Mesenchymal stem cell (in vitro differentiated cells and primary cell): Measurements from ENCODE around the gene ASTN2.

Source experiments
- DNase-seq: peaks from one replicate; pipeline ENCODE4 v3.0.0-alpha.2; 2013
- H2AFZ ChIP-seq: one replicate; pipeline ENCODE4 v1.6.1; 2013; ENCODE audit warnings: low read depth, mild to moderate bottlenecking, control low read depth, inconsistent platforms, low read length, moderate library complexity
- H2AK5ac ChIP-seq: 2 replicates; pipeline ENCODE4 v1.6.1; 2013; ENCODE audit warnings: low read length, moderate library complexity, mild to moderate bottlenecking, inconsistent platforms; ENCODE audit not compliant: severe bottlenecking
- H2BK120ac ChIP-seq: one replicate; pipeline ENCODE4 v1.6.1; 2013; ENCODE audit warnings: low read depth, mild to moderate bottlenecking, inconsistent platforms, low read length, moderate library complexity
- H2BK12ac ChIP-seq, 2 experiments: one replicate each; pipeline ENCODE4 v1.6.1; 2013; ENCODE audit warnings: inconsistent platforms in 2 of 2, low read length in 2 of 2, mild to moderate bottlenecking in 2 of 2, moderate library complexity in 2 of 2, control low read depth in 1 of 2
- H2BK15ac ChIP-seq: one replicate; pipeline ENCODE4 v1.6.1; 2013; ENCODE audit warnings: mild to moderate bottlenecking, low read depth, inconsistent platforms; ENCODE audit not compliant: poor library complexity, severe bottlenecking
- H2BK5ac ChIP-seq: 2 replicates; pipeline ENCODE4 v1.6.1; 2013; ENCODE audit warnings: low read depth, mild to moderate bottlenecking, low read length, control low read depth, inconsistent platforms; ENCODE audit not compliant: poor library complexity, severe bottlenecking
- H3K14ac ChIP-seq, 2 experiments: one replicate each; pipeline ENCODE4 v1.6.1; 2013; ENCODE audit warnings: inconsistent platforms in 2 of 2, low read length in 2 of 2, control low read depth in 1 of 2, mild to moderate bottlenecking in 1 of 2, moderate library complexity in 1 of 2
- H3K18ac ChIP-seq, 2 experiments: one replicate each; pipeline ENCODE4 v1.6.1; 2013; ENCODE audit warnings: inconsistent platforms in 2 of 2, low read length in 2 of 2, control low read depth in 1 of 2, low read depth in 1 of 2, mild to moderate bottlenecking in 1 of 2
- H3K23ac ChIP-seq, 2 experiments: one replicate each; pipeline ENCODE4 v1.6.1; 2013; ENCODE audit warnings: inconsistent platforms in 2 of 2, low read length in 2 of 2, mild to moderate bottlenecking in 2 of 2, moderate library complexity in 2 of 2, control low read depth in 1 of 2
- H3K27ac ChIP-seq: 2 replicates; pipeline ENCODE4 v1.5.1; 2013; ENCODE audit warnings: mild to moderate bottlenecking, moderate library complexity, low read length, control low read depth, inconsistent platforms; ENCODE audit not compliant: poor library complexity, severe bottlenecking
- H3K27me3 ChIP-seq, 2 experiments: 2 replicates each; pipeline versions ENCODE4 v1.6.1 to v1.7.0; 2013; ENCODE audit warnings: low read length in 2 of 2, mild to moderate bottlenecking in 2 of 2, moderate library complexity in 2 of 2, control low read depth in 1 of 2, inconsistent platforms in 1 of 2; ENCODE audit not compliant: control insufficient read depth in 1 of 2, insufficient read depth in 1 of 2
- H3K36me3 ChIP-seq, 2 experiments: 2 replicates each; pipeline versions ENCODE4 v1.6.1 to v1.7.0; 2013; ENCODE audit warnings: low read length in 2 of 2, control low read depth in 1 of 2, inconsistent platforms in 1 of 2, low read depth in 1 of 2, mild to moderate bottlenecking in 1 of 2; ENCODE audit not compliant: insufficient read depth in 2 of 2, control insufficient read depth in 1 of 2
- H3K4ac ChIP-seq, 2 experiments: one replicate each; pipeline ENCODE4 v1.6.1; 2013; ENCODE audit warnings: inconsistent platforms in 2 of 2, low read length in 2 of 2, mild to moderate bottlenecking in 2 of 2, moderate library complexity in 2 of 2, control low read depth in 1 of 2, low read depth in 1 of 2
- H3K4me1 ChIP-seq: 2 replicates; pipeline ENCODE4 v1.6.1; 2013; ENCODE audit warnings: low read depth, low read length, control low read depth; ENCODE audit not compliant: control insufficient read depth, insufficient read depth
- H3K4me2 ChIP-seq: 2 replicates; pipeline ENCODE4 v1.6.1; 2013; ENCODE audit warnings: low read length, mild to moderate bottlenecking, inconsistent platforms; ENCODE audit not compliant: poor library complexity, severe bottlenecking
- H3K4me3 ChIP-seq, 2 experiments: 2 replicates each; pipeline versions ENCODE4 v1.5.1 to v1.7.0; 2013; ENCODE audit warnings: low read length in 2 of 2, mild to moderate bottlenecking in 2 of 2, control low read depth in 1 of 2, low read depth in 1 of 2; ENCODE audit not compliant: insufficient read depth in 1 of 2
- H3K79me1 ChIP-seq: replicated peaks from 2 replicates; pipeline ENCODE4 v1.6.1; 2013; ENCODE audit warnings: mild to moderate bottlenecking, control low read depth, low read length, inconsistent platforms; ENCODE audit not compliant: poor library complexity, severe bottlenecking
- H3K9ac ChIP-seq: 2 replicates; pipeline ENCODE4 v1.7.0; 2013; ENCODE audit warnings: mild to moderate bottlenecking, low read length, moderate library complexity
- H3K9me3 ChIP-seq: 2 replicates; pipeline ENCODE4 v1.7.0; 2013; ENCODE audit warnings: mild to moderate bottlenecking, low read length; ENCODE audit not compliant: control insufficient read depth
- H4K8ac ChIP-seq: one replicate; pipeline ENCODE4 v1.6.1; 2013; ENCODE audit warnings: inconsistent platforms, mild to moderate bottlenecking, low read length, moderate library complexity
- H4K91ac ChIP-seq: one replicate; pipeline ENCODE4 v1.6.1; 2013; ENCODE audit warnings: mild to moderate bottlenecking, low read length, inconsistent platforms
- WGBS: methylation state at CpG from one replicate; pipeline ENCODE4 v1.1.7; 2013; ENCODE audit warnings: mixed read lengths; 5-methylcytosine and 5-hydroxymethylcytosine counted together

Gene ASTN2

DNA sequence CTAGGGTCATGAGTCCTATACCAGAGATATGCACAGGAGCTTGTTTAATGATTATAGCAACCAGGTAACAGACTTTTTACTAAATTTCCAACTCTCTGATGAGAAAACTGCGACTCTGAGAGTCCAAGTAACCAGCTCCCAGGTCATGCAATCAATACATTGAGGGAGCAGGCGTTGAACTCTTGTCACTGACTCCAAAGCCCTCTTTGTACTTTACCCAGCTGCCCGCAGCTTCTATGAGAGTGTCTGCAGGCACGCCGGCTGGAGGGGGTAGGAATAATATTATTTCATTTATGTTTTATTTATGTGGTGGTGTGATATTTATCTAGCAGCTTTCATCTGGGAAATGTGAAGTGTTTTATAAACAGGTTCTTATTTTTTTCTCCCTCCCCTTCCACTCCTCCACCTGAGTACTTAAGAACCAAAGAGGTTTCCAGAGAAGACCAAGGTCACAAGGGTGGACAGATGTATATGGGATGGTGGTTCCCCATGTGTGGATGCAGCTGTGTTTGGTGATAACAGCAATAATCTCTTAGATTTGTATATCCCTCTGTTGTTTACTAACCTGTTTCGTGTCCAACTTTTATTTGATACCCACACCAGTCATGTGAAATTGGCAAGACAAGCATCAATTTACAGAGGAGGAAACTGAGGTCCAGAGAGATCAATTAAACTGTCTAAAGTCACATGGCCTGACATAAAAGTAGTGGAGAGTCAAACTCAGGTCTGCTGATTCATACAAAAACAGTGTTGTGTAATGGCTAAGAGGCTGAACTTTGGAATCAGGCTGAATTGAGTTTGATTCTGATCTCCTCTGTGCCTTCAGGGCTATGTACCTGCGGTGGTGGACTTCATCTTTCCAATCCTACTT, 867.9 kb downstream of the ASTN2 start:
- no peak overlapping the region for H3K18ac ChIP-seq
- H4K91ac ChIP-seq = no peak overlapping the region
- no peak overlapping the region for H2BK120ac ChIP-seq
- no peak overlapping the region for H3K27ac ChIP-seq
- peaks cover 1% of the 10 kb centered on the region for H3K79me1 ChIP-seq
- H3K36me3 ChIP-seq = no peaks in the 10 kb centered on the region
- no peak overlapping the region for H2BK12ac ChIP-seq
- peak overlapping the region; percentile 6 for H3K9ac ChIP-seq
- WGBS = 98% methylated on average over 3 of the region's 7 CpGs
- no peak overlapping the region for H3K4ac ChIP-seq
- peak; percentile 32 for DNase-seq
- H3K4me1 ChIP-seq = peaks cover 16% of the 10 kb centered on the region
- H2BK15ac ChIP-seq = no peak overlapping the region
- H2AK5ac ChIP-seq = no peak overlapping the region
- no peak overlapping the region for H4K8ac ChIP-seq
- no peak overlapping the region for H3K4me3 ChIP-seq
- no peak overlapping the region for H2AFZ ChIP-seq
- H3K4me2 ChIP-seq = no peak overlapping the region
- no peak overlapping the region for H2BK5ac ChIP-seq
- no peak overlapping the region for H3K14ac ChIP-seq
- no peaks in the 10 kb centered on the region for H3K9me3 ChIP-seq
- no peak overlapping the region for H3K23ac ChIP-seq
- no peaks in the 10 kb centered on the region for H3K27me3 ChIP-seq

- peaks cover 1% of the 10 kb centered on the region for H3K79me1 ChIP-seq
- 94% methylated on average over 2 of the region's 2 CpGs for WGBS
- H3K36me3 ChIP-seq = no peaks in the 10 kb centered on the region
- no peak for DNase-seq
- H3K4me1 ChIP-seq = peaks cover 16% of the 10 kb centered on the region
- no peak overlapping the region for H3K27ac ChIP-seq
- no peak overlapping the region for H3K4me2 ChIP-seq
- H3K9me3 ChIP-seq = no peaks in the 10 kb centered on the region
- no peak overlapping the region for H2BK5ac ChIP-seq
- no peak overlapping the region for H2BK120ac ChIP-seq
- no peak overlapping the region for H3K4me3 ChIP-seq
- peak overlapping the region; percentile 23 for H3K9ac ChIP-seq
- no peak overlapping the region for H4K91ac ChIP-seq
- no peak overlapping the region for H2BK12ac ChIP-seq
- no peak overlapping the region for H2AFZ ChIP-seq
- H3K27me3 ChIP-seq = no peaks in the 10 kb centered on the region
- H3K4ac ChIP-seq = peak overlapping the region in 1 of 2 experiments; percentile 31
- H3K18ac ChIP-seq = no peak overlapping the region
- peak overlapping the region; percentile 81 for H2AK5ac ChIP-seq
- no peak overlapping the region for H2BK15ac ChIP-seq
- H4K8ac ChIP-seq = no peak overlapping the region
- H3K23ac ChIP-seq = no peak overlapping the region
- no peak overlapping the region for H3K14ac ChIP-seq
These were observed 870.0 kb downstream of the ASTN2 start for GRCh38 chr9:116544896-116545295.

DNA sequence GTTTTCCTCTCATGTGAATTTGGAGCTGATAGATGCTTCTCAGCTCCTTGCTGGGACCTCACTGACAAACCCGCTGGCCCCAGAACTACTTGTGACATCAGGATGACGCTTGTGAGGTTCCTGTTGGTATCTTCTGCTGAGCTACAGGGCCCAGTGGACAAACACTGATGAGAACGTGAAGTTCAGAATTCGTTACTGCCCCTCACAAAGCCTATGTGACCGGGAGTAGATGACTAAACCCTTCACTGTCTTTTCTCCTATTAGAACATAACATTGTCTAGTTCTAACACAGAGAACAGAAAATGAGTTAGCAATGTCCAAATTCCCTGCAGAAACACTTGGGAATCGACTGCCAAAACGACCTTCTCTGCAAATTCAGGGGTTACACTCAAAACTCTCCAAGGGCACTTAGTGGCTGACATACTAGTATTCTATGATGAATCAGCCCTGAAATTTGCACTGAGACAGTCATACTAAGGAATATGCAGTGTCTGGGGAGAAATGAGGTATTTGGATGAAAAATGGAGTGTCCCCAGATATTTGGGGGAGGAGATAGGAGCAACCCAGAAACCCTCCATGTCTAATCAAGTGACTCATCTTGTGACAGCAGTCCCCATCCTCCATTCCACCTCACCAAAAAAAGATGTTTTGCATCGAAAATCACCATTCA, 871.0 kb downstream of the ASTN2 start:
- peak overlapping the region; percentile 4 for H2AK5ac ChIP-seq
- no peaks in the 10 kb centered on the region for H3K36me3 ChIP-seq
- peak overlapping the region; percentile 64 for H4K91ac ChIP-seq
- H3K4me3 ChIP-seq = peak overlapping the region in 1 of 2 experiments; percentile 65
- H2AFZ ChIP-seq = no peak overlapping the region
- no peak overlapping the region for H3K18ac ChIP-seq
- H3K27ac ChIP-seq = no peak overlapping the region
- no peak overlapping the region for H2BK5ac ChIP-seq
- peaks cover 11% of the 10 kb centered on the region for H3K4me1 ChIP-seq
- no peaks in the 10 kb centered on the region for H3K9me3 ChIP-seq
- peak overlapping the region; percentile 83 for H3K9ac ChIP-seq
- no peak overlapping the region for H2BK120ac ChIP-seq
- no peak overlapping the region for H2BK15ac ChIP-seq
- H3K4me2 ChIP-seq = no peak overlapping the region
- H3K14ac ChIP-seq = no peak overlapping the region
- WGBS = 86% methylated on average over 7 of the region's 8 CpGs
- no peaks in the 10 kb centered on the region for H3K27me3 ChIP-seq
- no peak overlapping the region for H2BK12ac ChIP-seq
- H3K23ac ChIP-seq = no peak overlapping the region
- no peak overlapping the region for H3K4ac ChIP-seq
- no peak overlapping the region for H4K8ac ChIP-seq
- peaks cover 1% of the 10 kb centered on the region for H3K79me1 ChIP-seq
- no peak for DNase-seq

- DNase-seq = no peak
- H3K79me1 ChIP-seq = peaks cover 1% of the 10 kb centered on the region
- no peak overlapping the region for H3K18ac ChIP-seq
- peak overlapping the region in 1 of 2 experiments; percentile 65 for H3K4me3 ChIP-seq
- no peak overlapping the region for H4K8ac ChIP-seq
- H2BK15ac ChIP-seq = no peak overlapping the region
- H2AFZ ChIP-seq = no peak overlapping the region
- H3K14ac ChIP-seq = no peak overlapping the region
- no peak overlapping the region for H2BK5ac ChIP-seq
- no peak overlapping the region for H2BK120ac ChIP-seq
- H3K4ac ChIP-seq = no peak overlapping the region
- no peaks in the 10 kb centered on the region for H3K36me3 ChIP-seq
- no peak overlapping the region for H3K23ac ChIP-seq
- H3K4me2 ChIP-seq = no peak overlapping the region
- no peak overlapping the region for H2AK5ac ChIP-seq
- no peak overlapping the region for H4K91ac ChIP-seq
- no peak overlapping the region for H3K27ac ChIP-seq
- H2BK12ac ChIP-seq = no peak overlapping the region
- H3K9me3 ChIP-seq = no peaks in the 10 kb centered on the region
- H3K4me1 ChIP-seq = peaks cover 3% of the 10 kb centered on the region
- peak overlapping the region; percentile 83 for H3K9ac ChIP-seq
- no peaks in the 10 kb centered on the region for H3K27me3 ChIP-seq
These were observed 873.5 kb downstream of the ASTN2 start for GRCh38 chr9:116541402-116541801.
